Activated CD4-positive, alpha-beta T cell treated with anti-CD3 and anti-CD28 coated beads, Interleukin-2, amount 50 U/mL, for 24 hours (primary cell): ENCODE results near the gene TAF9B.
"Not testable (repeated sequence)": the region's sequence is repeated elsewhere in the genome, so short reads cannot be mapped to it uniquely, and the experiment has no call there.

Source experiments
- DNase-seq, 2 donors: peaks; one replicate each; pipeline ENCODE4 v3.0.0-alpha.2; 2020; ENCODE audit warnings: low read depth in 1 of 2, low spot score in 1 of 2

Gene TAF9B, protein sequence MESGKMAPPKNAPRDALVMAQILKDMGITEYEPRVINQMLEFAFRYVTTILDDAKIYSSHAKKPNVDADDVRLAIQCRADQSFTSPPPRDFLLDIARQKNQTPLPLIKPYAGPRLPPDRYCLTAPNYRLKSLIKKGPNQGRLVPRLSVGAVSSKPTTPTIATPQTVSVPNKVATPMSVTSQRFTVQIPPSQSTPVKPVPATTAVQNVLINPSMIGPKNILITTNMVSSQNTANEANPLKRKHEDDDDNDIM

DNA sequence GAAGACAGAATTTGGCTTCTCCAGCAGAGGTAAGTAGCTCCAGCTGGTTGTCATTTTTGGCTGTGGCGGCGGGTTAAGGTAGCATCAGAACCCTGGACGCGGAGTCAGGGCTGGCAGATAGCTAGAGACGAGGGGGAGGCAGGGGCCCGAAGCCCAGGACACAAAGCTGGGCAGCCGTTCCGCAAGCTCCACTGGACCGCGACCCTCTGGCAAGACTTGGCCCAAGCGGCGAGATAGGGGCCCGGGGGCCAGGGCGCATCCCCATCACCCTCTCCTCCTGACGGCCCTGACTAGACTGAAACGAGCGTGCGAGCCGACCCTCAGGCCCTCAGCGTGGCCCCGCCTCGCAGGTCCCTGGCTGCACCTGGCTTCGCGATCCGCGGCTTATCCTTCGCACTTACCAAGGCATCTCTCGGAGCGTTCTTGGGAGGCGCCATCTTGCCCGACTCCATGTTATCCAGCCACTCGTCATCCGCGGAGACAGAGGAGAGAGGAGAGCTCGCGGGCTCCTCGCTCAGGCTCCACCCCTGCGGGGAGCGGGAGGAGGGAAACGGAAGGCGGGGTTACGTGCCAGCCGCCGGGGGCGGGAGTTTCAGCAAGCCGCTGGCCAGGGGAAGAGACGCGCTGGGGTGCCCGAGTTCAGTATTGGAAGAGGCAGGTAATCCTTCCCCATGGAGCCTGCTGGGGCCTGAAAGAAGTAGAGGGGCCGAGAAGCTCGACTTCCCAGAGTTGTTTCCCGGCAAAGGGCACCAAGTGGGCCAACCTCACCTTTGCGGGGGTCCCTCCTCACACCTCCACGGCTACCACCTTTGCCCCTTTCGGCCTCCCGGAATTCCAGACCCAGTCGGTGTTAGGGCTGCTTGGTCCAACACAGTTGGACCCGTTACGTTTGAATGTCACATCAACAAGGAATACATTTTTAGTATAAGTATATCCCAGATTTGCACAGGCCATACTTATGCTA is at the start of gene TAF9B:
TSS of gene TAF9B (minus strand) at position 491 of the 964 bp plus-strand sequence. CDS start at position 452, 39 bp downstream.
- DNase-seq: peak; percentile 54 to 76

DNA sequence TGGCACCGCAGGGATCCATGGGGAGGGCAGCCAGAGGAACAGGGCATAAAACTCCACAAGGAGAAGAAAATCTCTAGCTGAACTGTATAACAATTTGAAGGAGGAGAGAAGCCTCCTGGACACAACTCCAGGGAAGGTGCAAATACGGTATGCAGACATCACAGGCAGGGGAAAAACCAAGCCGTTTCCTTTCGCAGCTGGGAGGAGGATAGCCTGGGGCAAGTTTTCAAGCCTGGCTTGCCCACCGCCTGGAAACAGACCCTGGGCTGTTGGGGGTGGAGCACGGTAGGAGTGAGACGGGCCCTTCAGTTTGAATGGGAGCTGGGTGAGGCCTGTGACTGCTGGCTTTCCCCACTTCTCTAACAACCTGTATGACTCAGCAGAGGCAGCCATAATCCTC is 43.4 kb upstream of the TAF9B start:
- no peak for DNase-seq

DNA sequence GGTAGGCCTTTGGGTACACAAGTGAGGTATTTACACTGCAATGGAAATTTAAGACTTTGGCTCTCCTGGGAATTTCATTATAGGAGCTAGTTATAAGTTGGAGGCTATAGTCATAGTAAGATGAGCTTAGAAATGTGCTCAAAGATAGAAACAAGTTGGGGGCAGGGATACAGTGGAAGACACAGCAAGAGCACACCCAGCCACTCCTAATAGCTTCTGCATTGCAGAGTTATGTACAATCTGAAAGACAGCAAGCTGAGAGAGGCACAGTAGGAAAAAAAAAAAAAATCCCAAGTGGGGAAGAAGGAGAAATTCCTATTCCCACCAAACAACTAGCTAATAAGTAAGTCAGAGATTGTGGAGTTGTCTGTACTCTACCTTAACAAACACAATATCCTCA is 41.9 kb upstream of the TAF9B start:
- DNase-seq: no peak

DNA sequence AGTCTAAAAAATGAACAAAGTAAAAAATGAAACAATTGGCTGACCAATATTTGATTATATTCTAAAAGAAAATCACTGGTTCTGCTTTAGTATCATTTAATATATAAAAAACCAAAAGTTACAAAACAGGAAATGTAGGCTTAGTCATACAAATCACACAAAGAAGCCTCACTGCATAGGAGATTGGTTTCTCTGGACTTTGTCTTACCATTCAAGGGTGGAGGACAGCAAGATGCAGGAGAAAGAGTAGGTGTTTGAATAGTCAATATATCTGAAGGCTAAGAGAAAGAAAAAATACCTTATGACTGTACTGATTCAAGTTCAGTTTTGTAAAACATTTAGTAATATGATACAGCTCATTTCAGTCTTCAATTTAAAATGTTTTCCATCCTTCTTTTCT is 28.6 kb upstream of the TAF9B start:
- no peak for DNase-seq

DNA sequence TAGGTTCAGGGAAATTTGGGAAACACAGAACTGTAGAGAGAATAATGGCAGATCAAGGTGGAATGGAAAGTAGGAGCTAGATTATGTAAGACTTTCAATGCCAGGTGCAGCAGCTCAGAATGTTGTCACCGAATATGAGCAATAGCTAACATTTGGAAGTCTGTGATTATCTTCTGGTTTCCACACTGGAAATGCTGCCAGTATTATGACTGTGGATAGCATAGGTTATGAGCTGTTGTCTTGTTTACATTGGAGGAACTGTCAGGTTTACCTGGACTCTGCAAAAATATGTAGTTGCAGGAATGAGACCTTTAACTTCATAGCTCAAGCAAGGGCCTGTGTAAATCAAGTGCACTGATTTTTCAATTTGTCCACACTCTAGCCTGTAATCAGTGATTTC is 26.0 kb upstream of the TAF9B start:
- no peak for DNase-seq

DNA sequence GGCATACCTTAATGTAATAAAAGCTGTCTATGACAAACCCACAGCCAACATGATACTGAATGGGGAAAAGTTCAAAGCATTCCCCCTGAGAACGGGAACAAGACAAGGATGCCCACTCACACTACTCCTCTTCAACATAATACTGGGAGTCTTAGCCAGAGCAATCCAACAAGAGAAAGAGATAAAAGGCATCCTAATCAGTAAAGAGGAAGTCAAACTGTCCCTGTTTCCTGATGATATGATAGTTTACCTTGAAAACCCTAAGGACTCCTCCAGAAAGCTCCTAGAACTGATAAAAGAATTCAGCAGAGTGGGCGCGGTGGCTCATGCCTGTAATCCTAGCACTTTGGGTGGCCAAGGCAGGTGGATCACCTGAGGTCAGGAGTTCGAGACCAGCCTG is 23.7 kb upstream of the TAF9B start:
- not testable (repeated sequence) for DNase-seq

DNA sequence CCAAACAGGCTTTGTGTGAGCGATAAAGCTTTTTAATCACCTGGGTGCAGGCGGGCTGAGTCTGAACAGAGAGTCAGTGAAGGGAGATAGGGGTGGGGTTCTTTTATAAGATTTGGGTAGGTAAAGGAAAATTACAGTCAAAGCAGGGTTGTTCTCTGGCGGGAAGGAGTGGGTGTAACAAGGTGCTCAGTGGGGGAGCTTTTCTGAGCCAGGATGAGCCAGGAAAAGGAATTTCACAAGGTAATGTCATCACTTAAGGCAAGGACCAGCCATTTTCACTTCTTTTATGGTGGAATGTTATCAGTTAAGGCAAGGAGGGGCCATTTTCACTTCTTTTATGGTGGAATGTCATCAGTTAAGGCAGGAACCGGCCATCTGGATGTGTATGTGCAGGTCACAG is 21.3 kb upstream of the TAF9B start:
- not testable (repeated sequence) for DNase-seq

DNA sequence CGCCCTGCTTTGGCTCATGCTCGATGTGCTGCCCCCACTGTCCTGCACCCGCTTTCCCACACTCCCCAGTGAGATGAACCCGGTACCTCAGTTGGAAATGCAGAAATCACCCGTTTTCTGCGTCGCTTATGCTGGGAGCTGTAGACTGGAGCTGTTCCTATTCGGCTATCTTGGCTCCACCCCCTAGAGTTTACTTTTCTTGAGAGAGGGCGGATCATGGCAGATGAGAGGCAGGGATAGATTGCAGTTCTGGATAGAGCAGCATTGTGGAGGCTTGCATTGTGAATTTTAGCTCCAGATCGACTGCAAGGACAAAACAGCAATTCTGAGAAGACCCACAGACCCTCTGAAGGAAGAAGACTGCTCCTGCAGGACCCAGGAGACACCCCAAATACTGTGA is 18.4 kb upstream of the TAF9B start:
- not testable (repeated sequence) for DNase-seq

DNA sequence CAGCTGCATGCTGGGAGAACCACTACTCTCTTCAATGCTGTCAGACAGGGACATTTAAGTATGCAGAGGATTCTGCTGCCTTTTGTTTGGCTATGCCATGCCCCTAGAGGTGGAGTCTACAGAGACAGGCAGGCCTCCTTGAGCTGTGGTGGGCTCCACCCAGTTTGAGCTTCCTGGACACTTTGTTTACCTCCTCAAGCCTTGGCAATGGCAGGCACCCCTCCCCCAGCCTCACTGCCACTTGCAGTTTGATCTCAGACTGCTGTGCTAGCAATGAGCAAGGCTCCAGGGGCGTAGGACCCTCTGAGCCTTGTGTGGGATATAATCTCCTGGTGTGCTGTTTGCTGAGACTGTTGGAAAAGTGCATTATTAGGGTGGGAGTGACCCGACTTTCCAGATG is 17.9 kb upstream of the TAF9B start:
- not testable (repeated sequence) for DNase-seq

DNA sequence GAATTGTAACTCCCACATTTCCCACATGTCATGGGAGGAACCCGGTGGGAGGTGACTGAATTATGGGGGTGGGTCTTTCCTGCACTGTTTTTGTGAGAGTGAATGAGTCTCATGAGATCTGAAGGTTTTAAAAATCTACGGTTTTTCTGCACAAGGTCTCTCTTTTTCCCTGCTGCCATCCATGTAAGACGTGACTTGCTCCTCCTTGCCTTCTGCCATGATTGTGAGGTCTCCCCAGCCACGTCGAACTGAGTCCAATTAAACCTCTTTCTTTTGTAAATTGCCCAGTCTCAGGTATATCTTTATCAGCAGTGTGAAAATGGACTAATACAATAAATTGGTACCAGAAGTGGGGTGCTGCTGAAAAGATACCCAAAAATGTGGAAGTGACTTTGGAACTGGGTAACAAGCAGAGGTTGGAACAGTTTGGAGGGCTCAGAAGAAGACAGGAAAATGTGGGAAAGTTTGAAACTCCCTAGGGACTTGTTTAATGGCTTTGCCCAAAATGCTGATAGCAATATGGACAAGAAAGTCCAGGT is 7.6 kb upstream of the TAF9B start:
- not testable (repeated sequence) for DNase-seq

DNA sequence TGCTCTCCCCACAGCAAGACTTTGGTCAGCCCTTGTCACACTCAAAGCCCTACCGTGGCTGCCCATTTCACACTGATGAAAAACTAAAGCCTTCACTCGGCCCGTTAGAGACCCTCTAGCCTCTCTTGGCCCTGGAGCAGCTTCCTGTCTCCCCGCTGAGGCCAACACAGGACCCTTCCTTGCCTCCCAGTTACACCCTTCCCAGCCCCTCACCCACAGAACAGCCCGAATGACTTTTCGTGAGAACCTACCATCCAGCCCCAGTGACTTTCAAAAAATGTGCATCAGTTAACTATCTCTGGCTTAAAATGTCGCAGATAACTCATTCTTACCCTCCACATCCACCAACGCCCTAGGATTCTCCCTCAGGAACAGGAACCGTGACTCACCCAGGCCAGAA is 756 bp upstream of the TAF9B start:
- DNase-seq: no peak

DNA sequence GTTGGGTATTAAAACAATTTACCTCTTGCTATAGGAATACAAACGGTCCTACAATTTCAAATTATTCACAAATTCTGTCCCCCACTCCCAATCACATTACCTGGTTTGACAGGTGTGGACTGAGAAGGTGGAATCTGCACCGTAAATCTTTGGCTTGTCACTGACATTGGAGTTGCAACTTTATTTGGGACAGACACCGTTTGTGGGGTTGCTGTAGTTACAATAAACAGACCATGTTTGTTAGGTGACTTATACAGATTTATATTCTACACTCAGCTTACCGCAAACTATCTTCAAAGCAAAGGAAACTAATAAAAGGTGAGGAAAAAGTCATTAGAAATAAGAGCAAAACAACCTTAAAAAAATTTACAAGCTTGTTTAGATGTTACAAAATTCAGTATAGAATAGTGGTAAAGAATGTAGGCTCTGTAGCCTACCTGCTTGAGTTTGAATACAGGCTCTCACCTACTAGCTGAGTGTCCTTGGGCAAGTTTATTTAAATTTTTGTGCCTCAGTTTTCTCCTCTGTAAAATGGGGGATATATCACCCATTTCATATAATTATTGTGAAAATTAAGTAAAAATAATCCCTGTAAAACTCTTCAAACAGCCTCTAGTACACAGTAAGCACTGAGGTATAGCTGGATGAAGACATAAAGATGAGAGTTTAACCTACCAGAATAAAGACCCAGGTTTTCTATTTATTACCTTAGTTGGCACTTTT is 6.1 kb downstream of the TAF9B start:
- DNase-seq: no peak

DNA sequence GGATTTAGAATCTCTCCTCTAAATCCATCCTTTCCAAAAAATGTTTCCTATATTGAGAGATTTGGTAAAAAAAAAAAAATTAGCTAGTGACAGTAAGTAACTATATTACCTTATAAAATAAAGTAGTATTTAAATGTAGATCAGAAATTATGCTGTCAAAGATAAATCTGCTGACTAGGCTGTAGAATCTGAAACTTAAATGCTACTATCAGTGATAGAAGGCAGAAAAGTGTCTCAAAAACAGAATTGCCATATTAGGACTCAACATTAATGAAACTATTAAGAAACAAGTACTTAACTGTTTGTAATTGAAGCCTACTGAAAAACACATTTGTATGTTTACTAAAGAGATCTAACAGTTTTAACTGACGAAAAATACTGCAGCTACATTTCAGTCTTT is 8.3 kb downstream of the TAF9B start:
- no peak for DNase-seq

DNA sequence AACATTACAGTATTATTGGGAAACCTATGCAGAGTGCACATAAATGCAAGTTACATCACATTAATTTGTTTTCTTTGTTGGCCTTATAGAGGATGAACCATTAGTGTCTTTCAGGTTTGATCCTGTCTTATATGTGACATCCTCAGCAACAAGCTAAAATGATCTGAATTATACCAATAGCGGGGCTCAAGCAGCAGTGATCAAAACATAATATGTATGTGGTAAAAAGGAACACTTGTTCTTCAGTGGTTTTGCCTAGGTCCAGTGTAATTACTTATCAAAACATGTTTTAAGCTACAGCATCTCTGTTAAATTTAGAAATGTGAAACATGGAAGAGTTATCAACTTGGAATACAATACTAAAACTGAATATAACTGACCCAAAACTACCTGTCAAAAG is 9.1 kb downstream of the TAF9B start:
- DNase-seq: no peak

DNA sequence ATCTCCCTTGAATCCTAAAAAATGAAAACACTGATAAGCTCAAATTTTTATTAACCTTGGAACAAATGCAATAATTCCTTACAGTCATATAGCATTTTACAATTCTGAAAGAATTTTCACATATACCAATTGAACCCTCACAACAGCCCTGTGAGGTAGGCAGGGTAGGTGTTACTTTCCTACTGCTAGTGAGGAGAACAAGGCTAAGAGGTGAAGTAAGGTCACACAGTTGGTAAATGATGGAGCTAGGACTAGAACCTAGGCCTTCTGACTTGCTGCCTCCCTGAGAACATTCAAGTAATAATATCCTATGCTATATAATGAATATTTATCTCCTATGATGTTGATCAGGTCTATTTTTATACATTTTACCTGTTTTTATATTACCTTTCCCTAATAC is 9.7 kb downstream of the TAF9B start:
- DNase-seq: no peak

DNA sequence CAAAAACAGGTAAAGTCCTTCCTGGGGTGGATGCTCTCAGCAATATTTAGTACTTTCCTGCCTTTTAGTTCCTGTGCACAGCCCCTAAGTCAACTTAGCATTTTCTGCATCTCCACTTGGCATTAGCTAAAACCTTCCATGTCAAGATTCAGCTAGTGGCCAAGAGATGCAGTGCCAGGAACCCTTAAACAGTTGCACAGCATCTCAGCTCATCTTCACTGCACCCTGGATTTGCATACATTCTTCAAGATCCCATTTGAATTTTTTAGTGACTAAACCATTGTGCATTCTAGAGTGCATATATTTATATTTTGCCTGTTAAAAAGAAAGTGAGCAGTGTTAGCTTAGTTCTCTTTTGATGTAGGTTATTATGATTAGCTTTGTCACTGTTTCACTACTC is 13.7 kb downstream of the TAF9B start:
- DNase-seq: not testable (repeated sequence)

DNA sequence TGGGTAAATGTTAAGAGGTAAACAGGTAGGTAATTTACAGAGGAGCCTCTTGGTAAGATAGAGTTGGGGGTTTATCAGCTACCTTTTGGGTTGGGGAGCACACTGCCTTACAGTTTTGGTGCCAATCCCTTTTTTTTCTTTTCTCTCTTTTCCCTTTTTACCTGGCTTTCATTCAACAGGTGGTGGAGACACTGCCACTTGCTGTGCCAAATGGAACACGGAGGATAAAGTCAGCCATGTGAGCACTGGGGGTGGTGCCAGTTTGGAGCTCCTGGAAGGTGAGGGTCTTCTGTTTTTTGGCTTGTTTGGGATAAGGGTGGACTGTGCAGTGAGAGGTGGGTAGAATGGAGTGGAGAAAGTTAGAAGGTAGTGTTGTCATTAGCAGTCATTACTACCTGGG is 14.3 kb downstream of the TAF9B start:
- no peak for DNase-seq

DNA sequence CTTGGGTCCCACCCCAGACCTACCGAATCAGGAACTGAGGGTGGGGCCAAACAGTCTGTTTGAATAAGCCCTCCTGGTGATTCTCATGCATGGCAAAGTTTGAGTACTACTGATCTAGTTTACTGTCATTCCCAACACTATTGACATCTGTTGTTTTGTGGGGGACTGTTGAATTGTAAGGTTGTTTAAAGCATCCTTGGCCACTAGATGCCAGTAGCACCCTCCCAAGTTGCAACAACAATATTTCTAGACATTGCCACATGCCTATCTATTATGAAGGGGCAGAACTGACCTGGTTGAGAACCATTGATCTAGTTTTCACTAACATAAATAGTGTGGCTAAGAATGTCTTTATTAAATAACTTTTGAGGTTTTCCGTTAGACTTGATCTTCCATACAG is 15.1 kb downstream of the TAF9B start:
- no peak for DNase-seq

DNA sequence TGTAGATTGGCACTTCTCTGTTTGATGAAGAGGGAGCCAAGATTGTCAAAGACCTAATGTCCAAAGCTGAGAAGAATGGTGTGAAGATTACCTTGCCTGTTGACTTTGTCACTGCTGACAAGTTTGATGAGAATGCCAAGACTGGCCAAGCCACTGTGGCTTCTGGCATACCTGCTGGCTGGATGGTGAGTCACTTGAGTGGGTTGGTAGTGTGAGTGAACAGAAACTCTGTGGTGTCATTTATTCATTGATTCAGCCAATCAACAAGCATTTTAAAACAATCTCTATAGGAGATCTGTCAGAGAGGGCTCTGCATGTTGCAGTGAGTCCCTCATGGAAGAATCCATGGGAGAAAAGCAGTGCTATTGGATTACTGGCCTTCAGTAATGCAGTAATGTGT is 16.3 kb downstream of the TAF9B start:
- no peak for DNase-seq

DNA sequence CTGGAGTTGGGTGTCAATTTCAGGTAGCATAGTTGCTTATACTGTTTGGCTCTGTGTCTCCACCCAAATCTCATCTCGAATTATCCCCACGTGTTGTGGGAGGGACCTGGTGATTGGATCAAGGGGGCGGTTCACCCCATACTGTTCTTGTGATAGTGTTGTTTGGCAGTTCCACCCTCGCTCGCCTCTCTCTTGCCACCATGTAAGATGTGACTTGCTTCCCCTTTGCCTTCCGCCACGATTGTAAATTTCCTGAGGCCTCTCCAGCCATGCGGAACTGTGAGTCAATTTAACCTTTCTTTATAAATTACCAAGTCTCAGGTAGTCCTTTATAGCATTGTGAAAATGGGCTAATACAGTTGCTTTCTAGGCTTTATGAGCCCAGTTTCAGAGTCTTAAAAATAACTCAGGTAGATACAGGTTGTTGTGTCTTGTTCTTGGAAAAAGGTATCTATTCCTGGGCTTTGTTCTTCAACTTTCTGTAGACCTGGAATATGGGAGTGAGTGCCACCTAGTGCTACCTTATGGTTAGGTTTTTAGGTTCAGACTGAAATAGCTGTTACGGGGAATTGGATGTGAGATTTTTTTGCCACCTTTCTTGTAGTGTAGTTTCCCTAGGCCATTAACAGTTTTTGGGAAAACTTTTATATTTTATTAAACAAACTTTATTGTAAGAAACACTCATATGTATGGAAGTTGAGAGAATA is 19.8 kb downstream of the TAF9B start:
- no peak for DNase-seq

DNA sequence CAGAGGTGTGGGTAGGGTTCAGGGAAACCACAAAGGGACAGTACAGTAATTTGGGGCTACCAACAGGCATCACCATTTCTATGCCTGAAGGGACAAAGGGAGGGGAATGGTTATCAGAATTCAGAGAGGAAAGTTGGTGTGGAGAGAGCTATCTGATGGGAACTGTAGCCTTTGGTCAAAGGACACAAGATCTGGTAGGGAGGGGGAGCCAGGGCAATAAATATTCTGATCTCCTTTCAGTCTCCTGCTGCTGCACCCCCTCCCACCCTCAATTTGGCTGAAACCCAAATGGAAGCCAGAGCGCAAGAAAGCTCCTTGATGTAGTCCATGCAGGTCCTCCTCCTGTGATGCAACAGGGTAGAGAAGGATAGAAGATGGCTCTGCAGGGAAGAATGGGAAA is 20.8 kb downstream of the TAF9B start:
- DNase-seq: no peak
